HTR-8/SVneo (cell line): ENCODE data around the gene BABAM1.
A peak's percentile ranks its signal among the peaks of the same experiment; 100 is the strongest.

ENCODE experiments used
- DNase-seq: peaks from one replicate; pipeline ENCODE4 v3.0.0; 2011; ENCODE audit warnings: low spot score, mixed read lengths; ENCODE audit not compliant: insufficient read length
- FAIRE-seq: peaks from 2 replicates; lab custom pipeline; 2011; peaks lifted over from hg19 to GRCh38; lab: Jason Lieb, UNC

BABAM1 gene

DNA sequence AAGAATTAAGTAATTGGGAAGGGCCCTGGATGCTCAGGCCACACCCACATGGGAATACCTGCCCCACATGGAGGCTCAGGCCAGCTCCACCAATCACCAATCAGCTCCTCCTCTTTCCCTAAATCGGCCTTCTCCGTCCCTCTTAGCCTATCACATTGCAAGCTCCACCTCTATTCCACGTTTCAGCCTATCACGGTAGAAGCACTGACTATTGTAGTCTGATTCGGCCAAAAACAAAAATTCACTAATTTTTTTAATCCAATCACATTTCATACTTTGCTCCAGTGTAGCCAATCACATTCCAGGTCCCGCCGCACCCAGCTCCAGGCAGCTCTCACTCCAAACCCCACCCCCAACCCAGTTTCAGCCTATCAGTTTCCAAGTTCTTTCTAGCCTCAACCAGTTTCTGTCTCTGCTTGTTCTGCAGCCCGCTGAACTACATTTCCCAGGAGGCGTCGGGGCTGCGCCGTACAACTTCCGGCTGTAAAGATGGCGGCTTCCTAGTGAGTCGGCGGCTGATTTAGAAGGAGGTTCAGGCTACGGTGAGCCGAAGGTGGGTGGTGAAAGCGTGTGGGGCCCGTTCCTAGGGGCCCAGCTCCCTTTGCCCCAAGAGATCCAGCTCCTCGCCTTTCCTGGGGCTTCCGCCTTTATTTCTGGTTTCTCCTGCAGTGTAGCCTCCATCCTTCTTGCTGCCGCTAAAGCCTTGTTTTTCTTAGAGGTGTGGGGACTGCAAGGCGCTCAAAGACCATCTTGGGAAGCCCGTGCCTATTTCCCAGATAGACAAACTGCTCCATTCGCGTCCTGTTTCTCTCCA lies at the start of gene BABAM1:
Gene BABAM1 (plus strand): TSS at position 469 of the 814 bp plus-strand sequence. CDS start 1,364 bp downstream, outside the sequence.
- FAIRE-seq (peak; percentile 73), DNase-seq (peak; percentile 99)

DNA sequence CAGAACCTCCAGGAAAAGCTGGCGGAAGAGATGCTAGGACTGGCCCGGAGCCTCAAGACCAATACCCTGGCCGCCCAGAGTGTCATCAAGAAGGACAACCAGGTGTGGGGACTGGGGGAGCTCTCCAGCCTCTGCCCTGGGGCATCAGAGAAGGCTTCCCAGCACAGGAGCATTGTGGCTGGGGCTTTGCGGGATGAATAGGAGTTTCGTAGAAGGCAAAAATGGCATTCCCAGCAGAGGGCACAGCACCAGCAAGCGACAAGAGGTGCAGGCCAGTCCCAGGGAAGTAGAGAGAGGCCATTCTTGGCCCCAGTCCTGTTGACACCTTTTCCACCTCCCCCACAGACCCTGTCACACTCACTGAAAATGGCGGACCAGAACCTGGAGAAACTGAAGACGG lies 48.0 kb upstream of the BABAM1 start:
- DNase-seq (no peak), FAIRE-seq (no peak)

DNA sequence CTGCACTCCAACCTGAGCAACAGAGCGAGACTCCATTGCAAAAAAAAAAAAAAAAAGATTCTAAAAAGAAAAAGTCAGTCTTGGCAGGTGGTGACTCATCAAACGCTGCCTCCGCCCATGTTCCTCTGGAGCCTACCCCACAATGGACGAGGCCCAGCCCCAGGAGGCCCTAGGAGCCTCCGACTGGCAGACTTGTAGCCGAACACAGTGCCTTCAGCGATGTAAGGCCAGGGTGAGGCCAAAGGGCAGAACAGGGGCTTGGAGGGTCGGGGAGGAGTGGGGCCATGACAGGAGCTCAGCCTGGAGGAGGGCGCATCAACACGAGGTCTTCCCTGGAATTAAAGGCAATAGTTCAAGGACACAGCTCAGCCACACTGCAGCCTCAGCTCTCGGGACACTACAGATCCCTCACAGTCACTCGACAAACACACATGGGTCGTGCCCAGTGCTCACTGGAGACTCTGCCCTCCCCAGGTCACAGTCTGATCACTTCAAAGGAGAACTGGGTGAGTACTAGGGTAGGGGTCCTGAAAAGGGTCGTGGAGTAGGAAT lies 47.0 kb upstream of the BABAM1 start:
- peak; percentile 9 for FAIRE-seq
- DNase-seq = no peak

DNA sequence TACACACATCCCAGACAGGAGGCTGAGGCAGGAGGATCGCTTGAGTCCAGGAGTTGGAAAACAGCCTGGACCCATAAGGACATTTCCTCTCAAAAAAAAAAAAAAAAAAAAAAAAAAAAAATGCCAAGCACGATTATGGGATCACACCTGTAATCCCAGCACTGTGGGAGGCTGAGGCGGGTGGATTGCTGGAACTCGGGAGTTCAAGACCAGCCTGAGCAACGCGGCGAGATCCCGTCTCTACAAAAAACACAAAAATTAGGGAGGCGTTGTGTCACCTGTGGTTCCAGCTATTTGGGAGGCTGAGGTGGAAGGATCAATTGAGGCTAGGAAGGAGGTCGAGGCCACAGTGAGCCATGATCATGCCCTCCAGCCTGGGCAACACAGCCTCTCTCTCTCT lies 42.2 kb upstream of the BABAM1 start:
- no peak for DNase-seq
- FAIRE-seq = no peak

DNA sequence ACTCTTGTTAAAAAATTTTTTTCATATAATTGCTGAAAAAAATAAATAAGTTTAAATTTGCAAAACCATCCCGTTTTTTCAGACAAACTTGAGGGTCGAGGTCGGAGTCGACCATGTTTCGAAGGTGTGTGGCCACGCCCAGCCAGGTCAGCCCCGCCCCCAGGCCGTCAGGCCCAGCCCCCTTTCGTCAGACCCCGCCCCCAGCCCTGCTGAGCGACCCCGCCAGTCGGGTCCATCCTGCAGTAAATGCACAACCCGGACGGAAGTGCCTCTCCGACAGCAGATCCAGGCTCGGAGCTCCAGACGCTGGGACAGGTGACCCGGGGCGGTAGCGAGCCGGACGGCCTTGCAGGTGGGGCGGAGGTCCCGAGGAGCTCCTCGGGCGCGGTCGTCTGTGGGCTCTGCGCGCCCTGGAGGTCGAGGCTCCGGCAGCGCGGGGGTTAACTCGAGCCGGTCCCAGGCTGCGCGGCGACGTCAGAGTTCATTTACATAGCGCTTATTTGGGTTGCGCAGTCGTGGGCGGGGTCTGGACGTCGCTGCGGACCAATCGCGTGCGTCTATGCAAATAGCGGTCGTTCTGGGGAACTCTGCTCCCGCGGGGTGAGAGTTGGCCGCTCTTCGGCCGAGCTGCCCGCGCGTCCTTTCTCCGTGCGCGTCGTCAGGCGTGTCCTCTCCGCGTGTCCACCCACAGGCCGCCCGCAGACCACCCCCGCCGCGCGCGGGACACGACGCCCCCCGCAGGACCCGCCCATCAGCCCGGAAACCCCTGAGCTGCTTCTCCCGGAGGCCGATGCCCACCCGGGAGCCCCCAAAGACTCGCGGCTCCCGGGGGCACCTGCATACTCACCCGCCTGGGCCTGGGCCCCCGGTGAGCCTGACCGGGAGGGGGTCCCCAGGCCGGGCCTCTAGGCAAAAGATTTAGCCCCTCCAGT lies 41.0 kb upstream of the BABAM1 start, which contains the start of gene OCEL1:
Gene OCEL1 (plus strand): TSS at position 225 of the 932 bp plus-strand sequence. CDS start 22 bp downstream, at position 247.
- DNase-seq = peak; percentile 95
- peak; percentile 93 for FAIRE-seq

DNA sequence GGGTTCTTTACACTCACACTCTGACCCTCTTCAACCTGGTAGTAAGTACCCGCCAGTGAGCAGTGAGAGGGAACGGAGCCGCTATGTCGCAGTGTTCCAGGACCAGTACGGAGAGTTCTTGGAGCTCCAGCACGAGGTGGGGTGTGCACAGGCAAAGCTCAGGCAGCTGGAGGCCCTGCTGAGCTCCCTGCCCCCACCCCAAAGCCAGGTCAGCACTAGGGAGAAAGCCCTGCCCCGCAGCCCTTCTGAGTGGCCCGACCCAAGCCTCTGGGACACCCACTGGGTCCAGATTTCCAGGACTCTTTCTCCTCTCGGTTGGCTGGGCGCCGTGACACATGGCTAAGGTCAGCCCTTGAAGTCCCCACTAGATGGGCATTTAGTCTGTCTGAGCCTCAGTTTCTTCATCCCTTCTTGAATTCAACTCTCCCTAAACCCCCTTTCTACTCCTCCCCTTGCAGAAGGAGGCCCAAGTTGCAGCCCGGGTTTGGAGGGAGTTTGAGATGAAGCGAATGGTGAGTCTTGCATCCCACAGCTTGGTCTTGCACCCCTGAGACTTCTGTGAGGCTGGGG lies 39.4 kb upstream of the BABAM1 start:
- FAIRE-seq (no peak), DNase-seq (no peak)

DNA sequence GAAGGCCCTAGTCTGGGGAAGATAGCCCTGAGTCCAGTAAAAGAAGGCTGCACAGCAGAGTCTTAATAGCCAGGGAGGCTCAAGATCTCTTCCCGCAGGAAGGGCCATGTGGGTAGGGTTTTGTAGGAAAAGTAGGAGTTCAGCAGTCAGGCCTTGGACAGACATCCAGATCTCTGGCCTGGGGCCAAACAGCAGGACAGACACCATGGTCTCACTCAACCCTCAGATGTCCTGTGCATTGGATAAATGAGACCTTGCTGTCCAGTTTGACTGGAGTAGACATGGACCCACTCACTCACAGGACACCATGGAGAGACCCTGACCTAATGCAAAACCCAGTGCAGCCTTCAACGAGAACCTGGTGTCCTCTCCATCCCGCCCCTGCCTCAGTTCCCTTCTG lies 37.4 kb upstream of the BABAM1 start:
- DNase-seq (no peak), FAIRE-seq (no peak)

DNA sequence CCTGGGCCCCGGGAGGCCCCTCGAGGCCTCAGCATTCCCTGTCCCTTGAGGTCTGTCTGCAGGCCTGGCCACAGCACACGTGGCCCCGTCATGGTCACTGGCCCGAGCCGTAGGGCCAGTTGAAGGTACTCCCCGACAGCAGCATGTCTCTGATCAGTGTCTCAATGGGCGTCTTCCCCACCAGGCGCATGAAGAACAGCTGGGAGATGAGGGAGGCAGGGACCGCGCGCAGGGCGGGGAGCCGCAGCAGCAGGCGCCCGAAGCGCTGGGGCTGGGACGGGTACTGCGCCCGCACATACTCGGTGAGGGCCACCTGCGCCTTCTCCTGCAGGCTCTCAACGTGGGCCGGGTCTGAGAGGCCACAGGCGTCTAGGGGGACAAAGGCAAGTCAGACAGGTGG lies 35.0 kb upstream of the BABAM1 start:
- DNase-seq (no peak), FAIRE-seq (no peak)

DNA sequence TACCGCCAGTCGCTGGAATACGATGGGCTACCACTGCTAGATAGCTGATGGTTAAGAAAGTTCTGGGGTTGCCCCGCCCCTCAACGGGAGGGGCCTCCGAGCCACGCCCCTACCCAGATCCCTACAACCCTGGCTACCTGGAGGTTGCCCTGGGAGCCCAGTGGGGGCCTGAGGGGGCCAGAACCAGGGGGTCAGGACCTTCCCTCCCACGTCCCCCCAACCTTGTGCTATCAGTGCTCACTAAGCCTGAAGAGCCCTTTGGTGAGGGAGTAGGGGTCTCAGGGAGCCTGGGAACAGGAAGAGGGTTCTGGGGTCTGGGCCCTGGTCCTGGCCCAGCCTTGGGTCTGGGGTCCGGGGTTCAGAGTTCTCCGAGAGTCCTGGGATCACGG lies 32.3 kb upstream of the BABAM1 start:
- DNase-seq (peak; percentile 77), FAIRE-seq (no peak)

DNA sequence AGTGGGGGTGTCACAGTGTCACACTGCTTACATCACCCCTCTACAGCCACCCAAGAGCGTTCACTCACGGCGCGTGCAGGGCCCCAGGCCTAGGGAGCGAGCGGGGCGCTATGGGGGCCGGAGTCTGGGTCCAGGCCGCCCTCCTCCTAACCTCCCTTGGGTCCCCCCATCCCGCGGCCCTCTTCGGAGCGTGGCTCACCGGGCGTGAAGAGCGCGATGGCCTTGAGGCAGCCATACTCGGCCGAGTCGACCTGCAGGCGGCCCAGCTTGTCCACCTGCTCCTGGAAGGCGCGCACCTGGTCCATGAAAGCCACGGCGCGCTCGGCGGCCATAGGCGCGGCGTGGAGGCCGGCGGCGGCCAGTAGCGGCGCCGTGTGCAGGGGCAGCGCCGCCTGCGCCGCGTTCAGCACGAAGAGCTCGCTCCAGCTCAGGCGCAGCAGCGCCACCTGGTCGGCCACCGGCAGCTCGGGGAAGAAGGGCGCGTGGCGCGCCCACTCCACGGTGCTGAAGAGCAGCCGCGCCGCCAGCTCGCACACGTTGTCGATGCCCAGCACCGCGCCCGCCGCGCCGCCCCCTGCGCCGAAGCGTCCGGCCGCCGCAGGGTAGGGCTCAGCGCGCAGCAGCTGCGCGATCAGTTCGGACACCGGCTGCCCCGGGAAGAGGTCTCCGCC lies 31.8 kb upstream of the BABAM1 start:
- no peak for DNase-seq
- peak; percentile 92 for FAIRE-seq

DNA sequence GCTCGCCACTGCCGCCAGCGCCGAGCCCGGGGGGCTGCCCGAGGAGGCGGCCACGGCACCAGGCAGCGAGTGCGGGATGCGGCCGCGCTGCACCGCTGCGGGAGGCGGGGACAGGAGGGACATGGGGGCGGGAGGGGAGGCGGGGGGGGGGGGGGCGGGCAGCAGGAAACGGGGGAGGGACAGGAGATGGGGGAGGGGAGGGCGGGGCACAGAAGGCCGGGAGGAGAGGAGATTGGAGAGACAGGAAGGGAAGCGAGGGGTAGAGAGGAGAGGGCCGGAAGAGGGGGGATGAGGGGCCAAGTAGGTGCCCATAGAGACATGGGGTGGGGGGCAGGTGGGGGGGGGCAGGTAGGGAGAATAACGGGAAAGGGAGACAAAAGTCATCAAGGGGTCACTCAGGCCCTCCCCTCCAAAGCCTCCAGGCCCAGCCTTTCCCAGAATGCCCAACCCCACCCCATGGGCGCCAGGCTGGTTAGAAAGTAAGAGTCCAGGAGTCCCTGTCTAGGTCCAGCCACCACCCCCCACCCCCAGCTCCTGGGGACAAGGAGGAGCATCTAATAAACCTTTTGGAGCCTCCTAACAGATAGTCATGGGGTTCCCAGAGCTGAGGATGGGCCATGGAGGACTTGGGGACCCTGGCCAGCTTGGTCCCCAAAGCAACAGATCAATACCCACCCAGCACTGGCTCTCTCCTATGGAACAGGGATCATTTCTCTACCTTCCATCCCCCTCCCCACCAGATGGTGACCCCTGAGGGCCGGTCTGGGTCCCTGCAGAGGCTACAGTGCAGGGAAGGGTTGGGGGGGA lies 31.1 kb upstream of the BABAM1 start:
- DNase-seq = peak; percentile 77
- no peak for FAIRE-seq

DNA sequence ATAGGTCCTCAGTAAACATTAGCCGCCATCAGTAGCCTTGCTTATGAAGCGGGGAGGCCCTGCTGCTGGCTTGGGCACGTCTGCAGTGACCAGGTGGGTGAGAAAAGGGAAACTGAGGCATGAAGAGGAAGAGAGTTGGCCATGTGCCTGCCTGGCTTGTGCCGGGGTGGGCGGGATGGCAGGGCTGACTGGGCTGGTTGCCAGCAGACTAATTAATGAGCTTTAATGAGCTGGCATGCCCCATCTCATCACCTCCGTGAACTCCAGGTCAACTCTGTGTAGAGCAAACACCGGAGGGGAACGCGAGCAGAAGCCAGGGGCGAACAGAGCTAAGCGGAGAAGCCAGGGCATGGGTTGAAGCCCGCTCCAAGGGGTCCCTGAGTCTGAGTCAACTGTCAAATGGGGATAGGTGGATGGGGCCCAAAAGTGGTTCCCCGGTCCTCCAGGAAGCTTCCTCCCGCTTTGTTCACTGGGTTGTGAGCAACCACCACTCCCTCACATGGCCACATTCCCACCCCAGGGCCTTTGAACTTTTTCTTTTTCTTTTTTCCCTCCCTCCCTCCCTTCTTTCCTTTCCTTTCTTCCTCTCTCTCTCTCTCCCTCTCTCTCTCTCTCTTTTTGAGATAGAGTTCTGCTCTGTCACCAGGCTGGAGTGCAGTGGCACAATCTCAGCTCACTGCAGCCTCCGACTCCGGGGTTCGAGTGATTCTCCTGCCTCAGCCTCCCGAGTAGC lies 30.3 kb upstream of the BABAM1 start:
- no peak for DNase-seq

DNA sequence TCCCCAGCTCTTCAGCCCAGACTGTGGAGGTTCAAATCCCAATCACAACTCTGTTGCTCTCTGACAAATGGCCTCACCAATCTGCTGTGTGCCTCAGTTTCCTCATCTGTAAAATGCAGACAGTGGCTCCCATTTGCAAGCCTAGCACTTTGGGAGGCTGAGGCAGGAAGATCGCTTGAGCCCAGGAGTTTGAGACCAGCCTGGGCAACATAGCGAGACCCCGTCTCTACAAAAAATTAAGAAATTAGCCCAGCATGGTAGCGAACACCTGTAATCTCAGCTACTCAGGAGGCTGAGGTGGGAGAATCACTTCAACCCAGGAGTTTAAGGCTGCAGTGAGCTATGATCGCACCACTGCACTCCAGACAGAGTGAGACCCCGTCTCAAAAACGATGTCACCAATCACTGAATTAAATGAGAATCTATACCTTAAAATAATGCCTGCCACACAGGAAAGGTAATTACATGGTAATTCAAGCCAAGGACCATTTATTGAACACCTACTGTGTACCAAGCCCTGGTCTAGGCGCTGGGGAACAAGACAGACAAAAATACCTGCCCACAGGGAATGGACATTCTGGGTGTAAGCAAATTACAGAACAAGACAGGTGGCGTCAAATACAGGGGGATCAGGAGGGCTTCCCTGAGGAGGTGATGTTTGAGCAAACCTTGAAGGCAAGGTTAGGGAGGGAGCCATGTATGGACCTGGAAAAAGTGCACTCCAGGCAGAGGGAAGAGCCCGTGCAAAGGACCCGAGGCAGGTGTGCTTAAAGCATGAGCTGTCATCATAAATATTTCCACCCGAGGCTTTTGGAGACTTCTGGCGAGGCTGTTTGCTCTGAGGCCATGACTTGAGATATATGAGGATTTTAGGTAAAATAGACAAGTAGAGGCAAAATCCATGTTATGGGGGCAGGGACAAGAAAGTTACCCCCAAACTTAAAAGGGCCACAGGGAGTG lies 29.2 kb upstream of the BABAM1 start:
- no peak for DNase-seq
- no peak for FAIRE-seq

More for the DNA sequence above, 30.3 kb upstream of the BABAM1 start:
- FAIRE-seq = no peak

DNA sequence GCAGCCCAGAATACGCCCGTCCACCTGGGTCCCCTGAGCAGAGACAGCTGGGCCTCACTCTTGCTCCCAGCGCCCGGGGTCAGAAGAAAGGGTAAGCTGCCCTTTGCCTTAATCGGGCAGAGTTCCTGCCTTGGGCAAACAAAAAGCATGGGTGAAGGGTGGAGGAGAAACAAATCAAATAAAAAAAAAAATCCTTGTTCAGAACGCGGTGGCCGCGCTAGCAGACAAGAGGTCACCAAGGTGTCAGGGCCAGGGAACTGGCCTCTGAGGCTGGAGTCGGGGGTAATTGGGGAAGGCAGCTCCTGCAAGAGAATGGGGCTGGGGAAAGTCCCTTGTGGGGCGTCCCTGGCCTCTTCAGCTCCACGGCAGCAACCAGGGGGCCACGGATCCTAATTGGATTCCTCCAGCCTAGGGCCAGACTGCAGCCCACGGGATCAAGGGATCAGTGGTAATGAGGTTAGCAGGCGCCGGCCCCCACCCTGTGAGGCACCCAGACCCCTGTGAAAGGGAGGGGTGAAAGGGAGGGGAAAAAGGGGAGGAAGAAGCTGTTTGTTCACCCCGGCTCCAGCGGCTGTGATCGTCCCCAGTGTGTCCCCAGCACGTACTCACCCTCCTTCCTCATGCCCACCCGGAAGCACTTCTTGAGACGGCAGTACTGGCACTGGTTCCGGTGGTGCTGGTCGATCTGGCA lies 27.0 kb upstream of the BABAM1 start:
- FAIRE-seq (no peak), DNase-seq (no peak)

DNA sequence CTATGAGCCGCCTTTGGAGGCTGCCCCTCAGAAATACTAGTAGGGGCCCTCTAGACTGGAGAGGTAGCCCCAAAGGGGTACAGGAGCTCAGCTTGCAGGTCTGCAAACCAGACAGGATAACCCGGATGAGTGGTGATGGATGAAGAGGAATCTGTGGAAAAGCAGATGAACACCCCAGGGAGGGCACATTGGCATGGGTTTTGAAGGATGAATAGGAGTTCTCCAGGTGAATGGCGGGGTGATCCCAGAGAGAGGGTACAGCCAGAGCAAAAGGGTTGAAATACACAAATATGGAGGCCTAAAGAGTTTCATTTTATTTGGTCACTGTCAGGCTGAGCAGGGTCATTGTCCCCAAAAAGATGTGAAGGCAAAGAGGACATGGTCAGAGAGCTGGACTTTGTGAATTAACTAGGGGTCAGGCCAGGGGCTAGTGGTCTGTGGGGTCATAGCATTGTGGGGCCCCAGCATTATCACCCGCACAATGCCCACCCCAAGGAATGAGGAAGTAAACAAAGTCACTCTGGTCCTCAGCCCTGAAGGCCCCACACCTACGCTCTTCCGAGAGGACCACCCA lies 26.3 kb upstream of the BABAM1 start:
- DNase-seq (no peak), FAIRE-seq (no peak)

DNA sequence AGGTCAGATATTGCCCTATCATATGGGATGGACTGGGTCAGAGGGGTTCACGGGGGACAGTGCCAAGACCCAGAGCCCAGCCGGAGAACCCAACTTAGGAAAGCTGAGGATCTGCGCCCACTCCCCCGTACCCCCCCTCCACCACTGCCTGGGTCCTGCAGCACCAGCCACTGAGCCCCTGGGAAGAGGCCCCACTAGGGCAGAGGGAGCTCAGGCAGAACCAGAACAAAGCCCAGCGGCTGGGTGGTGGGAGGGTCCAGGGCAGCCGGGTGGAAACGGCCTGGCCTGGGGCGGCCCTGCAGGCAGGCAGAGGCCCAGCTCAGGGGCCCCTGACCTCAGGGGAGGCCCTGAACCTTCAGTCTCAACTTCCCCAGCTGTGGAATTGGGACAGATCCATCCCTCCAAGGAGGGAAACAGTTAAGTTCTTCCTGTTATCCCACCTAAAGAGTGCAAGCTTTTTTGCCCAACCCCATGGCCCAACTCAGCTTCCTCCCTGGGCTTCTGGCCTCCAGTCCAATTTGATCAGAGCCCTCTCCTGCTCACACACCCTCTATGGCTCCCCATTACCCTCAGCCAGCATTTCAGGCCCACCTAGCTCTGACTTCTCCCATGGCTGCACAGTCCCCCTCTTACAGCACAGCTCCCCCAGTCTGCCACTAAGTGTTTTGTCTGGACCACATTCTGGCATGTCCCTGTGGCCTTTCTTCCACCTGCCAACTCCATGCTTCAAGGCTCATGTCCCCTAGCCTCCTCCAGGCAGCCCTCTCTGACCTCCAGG lies 24.6 kb upstream of the BABAM1 start:
- FAIRE-seq (no peak), DNase-seq (no peak)
